Skin epidermis (tissue), 12 donors: ENCODE data around the gene DEF6.
"Not testable (repeated sequence)": the region's sequence is repeated elsewhere in the genome, so short reads cannot be mapped to it uniquely, and the experiment has no call there.

Source experiments
- H3K27ac ChIP-seq, 21 experiments: fragments of 200-600 bp; sonication (generic) in 11 of 21; one replicate each; pipeline ENCODE4 v1.5.0; 2020; ENCODE audit warnings: mild to moderate bottlenecking in 3 of 21, inconsistent platforms in 2 of 21, moderate library complexity in 2 of 21
- H3K4me3 ChIP-seq, 7 experiments: fragments of 200-600 bp; sonication (generic) in 2 of 7; one replicate each; pipeline ENCODE4 v1.5.0; 2020; ENCODE audit warnings: inconsistent platforms in 2 of 7, mild to moderate bottlenecking in 2 of 7, moderate library complexity in 1 of 7

DEF6 gene

GRCh38 chr6:35328108-35328723 lies 30.6 kb downstream of the DEF6 start:
- no peak overlapping the region for H3K4me3 ChIP-seq
- peak overlapping the region in 1 of 21 experiments; percentile 17 for H3K27ac ChIP-seq

DNA sequence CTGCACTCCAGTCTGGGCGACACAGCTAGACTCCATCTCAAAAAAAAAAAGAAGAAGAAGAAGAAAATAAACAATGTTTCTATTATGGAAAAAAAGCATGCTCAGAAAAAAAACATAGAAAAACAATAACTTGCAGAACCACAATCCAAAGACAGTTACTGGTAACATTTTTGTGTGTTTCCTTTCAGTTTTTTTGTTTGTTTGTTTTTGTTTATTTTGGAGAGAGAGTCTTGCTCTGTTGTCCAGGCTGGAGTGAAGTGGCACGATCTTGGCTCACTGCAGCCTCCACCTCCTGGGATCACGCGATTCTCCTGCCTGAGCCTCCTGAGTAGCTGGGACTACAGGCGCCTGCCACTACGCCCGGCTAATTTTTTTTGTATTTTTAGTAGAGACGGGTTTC lies 31.3 kb downstream of the DEF6 start:
- H3K4me3 ChIP-seq, H3K27ac ChIP-seq: not testable (repeated sequence)

GRCh38 chr6:35330541-35331119 lies 33.0 kb downstream of the DEF6 start:
- Histone ChIP-seq H3K4me3 (no peak overlapping the region), H3K27ac (no peak overlapping the region)

GRCh38 chr6:35332074-35332887 lies 34.7 kb downstream of the DEF6 start:
- H3K4me3 ChIP-seq, H3K27ac ChIP-seq: not testable (repeated sequence)

DNA sequence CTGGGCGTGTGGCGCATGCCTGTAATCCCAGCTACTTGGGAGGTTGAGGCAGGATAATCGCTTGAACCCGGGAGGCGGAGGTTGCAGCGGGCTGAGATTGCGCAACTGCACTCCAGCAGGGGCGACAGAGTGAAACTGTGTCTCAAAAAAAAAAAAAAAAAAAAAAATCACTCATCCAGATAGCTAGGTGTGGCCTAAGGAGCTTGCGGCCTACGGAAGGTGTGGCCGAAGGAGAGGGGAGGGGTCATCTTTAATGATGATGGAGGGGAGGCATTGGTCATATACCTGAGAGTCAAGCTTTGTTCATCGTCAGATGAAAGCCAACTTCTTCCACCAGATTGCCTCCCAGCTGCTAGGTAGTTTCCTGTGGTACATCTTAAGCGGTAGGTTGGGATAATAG lies 43.9 kb downstream of the DEF6 start:
- H3K27ac ChIP-seq, result peak overlapping the region in 5 of 21 experiments; percentile 7 to 96 (median 35)

DNA sequence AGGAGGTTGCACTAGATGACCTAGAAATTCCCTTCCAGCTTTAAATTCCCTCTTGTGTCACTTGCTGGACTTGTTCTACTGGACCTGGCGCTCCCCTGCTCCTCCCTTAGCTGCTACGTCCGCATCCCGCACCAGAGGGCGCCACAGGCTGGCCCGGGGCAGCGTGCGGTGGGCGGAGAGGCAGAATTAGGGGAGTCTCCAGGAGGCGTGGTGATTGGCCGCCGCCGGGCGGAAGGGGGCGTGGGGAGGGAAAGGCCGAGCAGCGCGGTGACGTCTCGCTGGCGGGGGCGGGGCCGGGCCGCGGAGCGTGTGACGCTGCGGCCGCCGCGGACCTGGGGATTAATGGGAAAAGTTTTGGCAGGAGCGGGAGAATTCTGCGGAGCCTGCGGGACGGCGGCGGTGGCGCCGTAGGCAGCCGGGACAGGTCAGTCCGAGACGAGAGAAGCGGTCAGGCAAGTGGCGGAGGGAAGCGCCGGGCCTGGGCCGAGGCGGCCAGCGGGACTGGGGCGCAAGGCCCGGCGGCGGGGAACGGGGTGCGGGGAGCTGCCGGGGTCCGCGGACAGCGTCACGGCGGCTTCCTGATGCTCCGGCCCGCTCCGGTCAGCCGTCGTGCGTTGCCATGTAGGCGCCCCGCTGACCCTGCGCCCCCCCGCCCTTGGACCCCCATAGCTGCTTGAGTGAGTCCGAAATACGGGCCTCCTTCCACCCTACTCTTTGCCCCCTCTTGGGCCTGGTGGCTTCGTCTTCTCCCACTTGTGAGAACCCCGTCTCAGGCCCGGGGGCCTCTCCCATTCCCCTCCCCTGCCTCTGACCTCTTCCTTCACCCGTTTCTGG lies 44.9 kb downstream of the DEF6 start, which contains the start of gene PPARD:
PPARD (plus strand) TSS at position 301 of the 834 bp plus-strand sequence. CDS start 68,530 bp downstream, outside the sequence.
- peak within 1 kb of the TSS; percentile 79 to 99 (median 90) for H3K27ac ChIP-seq
- H3K4me3 ChIP-seq, result peak within 1 kb of the TSS; percentile 58 to 99 (median 91)

More for the DNA sequence above, 43.9 kb downstream of the DEF6 start:
- H3K4me3 ChIP-seq, result no peak overlapping the region

GRCh38 chr6:35343092-35343834 lies 45.6 kb downstream of the DEF6 start:
- peak overlapping the region; percentile 79 to 99 (median 90) for H3K27ac ChIP-seq
- peak overlapping the region; percentile 58 to 99 (median 91) for H3K4me3 ChIP-seq

- H3K27ac ChIP-seq, result peak overlapping the region in 12 of 21 experiments; percentile 6 to 99 (median 92)
Measured at GRCh38 chr6:35343835-35344550, 46.4 kb downstream of the DEF6 start.

DNA sequence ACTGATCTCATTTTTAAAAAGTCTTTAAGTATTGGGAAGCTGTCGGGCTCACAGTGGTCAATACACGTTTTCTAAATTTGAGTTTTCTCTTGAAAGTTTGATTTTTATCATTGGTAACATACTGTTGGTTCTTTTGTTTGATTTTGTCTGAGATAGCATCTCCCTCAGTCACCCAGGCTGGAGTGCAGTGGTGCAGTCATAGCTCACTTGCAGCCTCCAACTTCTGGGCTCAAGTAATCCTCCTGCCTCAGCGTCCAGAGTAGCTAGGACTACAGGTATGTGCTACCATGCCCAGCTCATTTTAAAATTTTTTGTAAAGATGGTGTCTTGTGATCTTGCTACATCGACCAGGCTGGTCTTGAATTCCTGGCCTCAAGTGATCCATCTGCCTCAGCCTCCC lies 53.8 kb downstream of the DEF6 start:
- no peak overlapping the region for H3K4me3 ChIP-seq
- H3K27ac ChIP-seq, result no peak overlapping the region

More at GRCh38 chr6:35343835-35344550, 46.4 kb downstream of the DEF6 start:
- H3K4me3 ChIP-seq, result peak overlapping the region; percentile 12 to 99 (median 91)

GRCh38 chr6:35352735-35353134 lies 55.1 kb downstream of the DEF6 start:
- H3K27ac ChIP-seq, result no peak overlapping the region

DNA sequence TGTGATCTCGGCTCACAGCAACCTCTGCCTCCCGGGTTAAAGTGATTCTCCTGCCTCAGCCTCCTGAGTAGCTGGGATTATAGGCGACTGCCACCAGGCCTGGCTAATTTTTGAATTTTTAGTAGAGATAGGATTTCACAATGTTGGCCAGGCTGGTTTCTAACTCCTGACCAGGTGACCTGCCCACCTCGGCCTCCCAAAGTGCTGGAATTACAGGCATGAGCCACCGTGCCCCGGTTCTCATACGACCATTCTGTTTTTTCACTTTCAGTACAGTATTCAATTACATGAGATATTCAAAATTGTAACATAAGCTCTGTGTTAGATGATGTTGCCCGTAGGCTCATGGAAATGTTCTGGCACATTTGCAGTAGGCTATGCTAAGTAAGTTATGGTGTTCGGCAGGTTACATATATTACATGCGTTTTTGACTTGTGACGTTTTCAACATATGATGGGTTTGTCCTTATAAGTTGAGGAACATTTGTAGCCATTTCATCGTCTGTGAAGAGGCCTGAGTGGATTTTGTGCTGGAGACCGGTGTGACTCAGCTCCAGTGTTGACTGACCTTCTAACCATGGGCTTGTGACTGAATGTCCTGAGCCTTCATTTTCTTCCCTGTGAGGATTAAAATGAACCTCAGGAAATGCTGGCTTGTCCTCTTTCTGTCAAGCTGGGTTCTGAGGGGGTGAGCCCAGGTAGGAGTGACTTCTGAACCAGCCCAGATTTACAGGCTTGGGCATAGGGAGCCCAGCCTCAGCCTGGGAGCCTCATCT lies 56.9 kb downstream of the DEF6 start:
- H3K4me3 ChIP-seq, result no peak overlapping the region
- no peak overlapping the region for H3K27ac ChIP-seq

More at GRCh38 chr6:35352735-35353134, 55.1 kb downstream of the DEF6 start:
- no peak overlapping the region for H3K4me3 ChIP-seq

- H3K27ac ChIP-seq, result no peak overlapping the region
- no peak overlapping the region for H3K4me3 ChIP-seq
Measured at GRCh38 chr6:35356391-35356790, 58.8 kb downstream of the DEF6 start.

- no peak overlapping the region for H3K27ac ChIP-seq
Measured at GRCh38 chr6:35357677-35358076, 60.1 kb downstream of the DEF6 start.

GRCh38 chr6:35358086-35358485 lies 60.5 kb downstream of the DEF6 start:
- Histone ChIP-seq H3K27ac (peak overlapping the region in 2 of 21 experiments; percentile 31 to 34), H3K4me3 (no peak overlapping the region)

More at GRCh38 chr6:35357677-35358076, 60.1 kb downstream of the DEF6 start:
- no peak overlapping the region for H3K4me3 ChIP-seq

DNA sequence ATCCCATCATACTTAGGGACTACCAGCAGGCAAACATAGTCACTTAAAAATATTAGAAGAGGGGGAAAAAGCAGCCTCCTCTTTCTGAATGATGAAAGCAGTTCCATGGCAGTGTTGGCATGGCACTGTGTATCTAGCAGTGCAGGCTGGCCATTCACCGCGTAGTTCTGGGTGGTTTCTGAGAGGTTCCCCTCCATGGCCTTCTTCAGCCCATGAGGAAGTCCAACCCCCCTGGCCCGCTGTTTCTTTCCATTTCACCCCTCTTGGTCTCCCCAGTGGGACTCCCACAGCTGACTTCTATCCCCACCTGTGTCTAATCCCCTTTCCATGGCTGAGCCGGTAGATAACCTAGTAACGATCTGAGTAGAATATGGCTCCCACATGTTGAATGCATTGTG lies 61.7 kb downstream of the DEF6 start:
- Histone ChIP-seq H3K4me3 (no peak overlapping the region), H3K27ac (peak overlapping the region in 1 of 21 experiments; percentile 42)

DNA sequence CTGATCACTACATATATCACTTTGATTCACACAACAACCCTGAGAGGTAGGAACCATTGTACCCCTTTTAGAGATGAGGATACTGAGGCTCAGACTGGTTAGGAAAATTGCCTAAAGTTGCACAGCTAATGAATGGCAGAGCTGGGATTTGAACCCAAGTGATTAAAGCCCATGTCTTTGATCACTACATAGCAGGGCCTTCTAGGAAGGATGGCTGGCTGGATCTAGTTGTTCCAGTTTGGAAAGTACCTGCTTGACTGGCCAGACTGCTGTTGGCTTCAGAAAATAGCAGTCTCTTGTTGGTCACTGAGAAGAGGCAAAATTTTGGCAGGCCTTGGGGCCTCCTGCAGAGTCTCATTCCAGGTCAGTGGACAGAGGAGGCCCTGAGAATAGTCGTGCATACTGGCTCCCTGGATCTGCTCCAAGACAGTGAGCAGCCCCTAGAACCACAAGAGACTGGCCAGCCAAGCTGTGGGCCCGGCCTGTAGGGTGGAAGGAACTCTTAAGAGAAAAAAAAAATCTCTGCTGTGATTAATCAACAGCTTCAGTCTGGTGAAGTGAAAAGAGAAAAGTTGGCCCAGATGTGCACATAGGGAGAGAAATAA lies 62.2 kb downstream of the DEF6 start:
- peak overlapping the region in 4 of 21 experiments; percentile 16 to 60 (median 40) for H3K27ac ChIP-seq
- no peak overlapping the region for H3K4me3 ChIP-seq
